Gastroesophageal sphincter (tissue), 4 donors: ENCODE results near the gene MED27. TPM values are rescaled to one million over a fixed set of nuclear protein-coding genes. Genes with fewer than 3 reads are reported as not detected.

Source experiments
- ATAC-seq: fragments of 150-250 bp; one replicate; pipeline ENCODE4 v1.9.1; 2016; ENCODE audit warnings: mild to moderate bottlenecking, moderate library complexity
- H3K27ac ChIP-seq, 4 donors: fragments of 200-600 bp; sonication (generic) in 3 of 4; 1 replicate in 3 of 4; 2 replicates in 1 of 4; pipeline ENCODE4 v1.5.1; 2016 to 2019
- H3K27me3 ChIP-seq: fragments of 200-600 bp; sonication (generic); one replicate; pipeline ENCODE4 v1.5.1; 2019
- H3K36me3 ChIP-seq, 2 donors: fragments of 200-600 bp; sonication (generic); one replicate each; pipeline ENCODE4 v1.5.1; 2019; ENCODE audit warnings: control low read depth in 1 of 2
- H3K4me1 ChIP-seq, 3 donors: fragments of 200-600 bp; sonication (generic); 1 replicate in 2 of 3; 2 replicates in 1 of 3; pipeline ENCODE4 v1.5.1; 2016 to 2019; ENCODE audit warnings: control low read depth in 2 of 3
- H3K4me3 ChIP-seq, 2 donors: fragments of 200-600 bp; sonication (generic); one replicate each; pipeline ENCODE4 v1.5.1; 2019; ENCODE audit warnings: mild to moderate bottlenecking in 1 of 2, moderate library complexity in 1 of 2
- H3K9me3 ChIP-seq, 3 donors: fragments of 200-600 bp; sonication (generic); one replicate each; pipeline ENCODE4 v1.5.1; 2017 to 2019; ENCODE audit warnings: control low read depth in 2 of 3
- CTCF ChIP-seq, 4 experiments: fragments of 200-600 bp in 2 of 4; fragments of 450-650 bp in 2 of 4; sonication (generic) in 1 of 4; IDR thresholded peaks; one replicate each; pipeline ENCODE4 v1.5.1; 2017 to 2019; ENCODE audit warnings: antibody characterized with exemption in 4 of 4, mild to moderate bottlenecking in 2 of 4, moderate library complexity in 2 of 4
- EP300 ChIP-seq: sonication (generic); formaldehyde crosslinking; IDR thresholded peaks from one replicate; pipeline ENCODE4 v1.6.1; 2017; ENCODE audit warnings: antibody characterized with exemption, mild to moderate bottlenecking
- POLR2A ChIP-seq, 2 donors: fragments of 450-650 bp; IDR thresholded peaks; one replicate each; pipeline ENCODE4 v1.6.1; 2017; ENCODE audit warnings: antibody characterized with exemption in 2 of 2, mild to moderate bottlenecking in 2 of 2, moderate library complexity in 1 of 2
- POLR2AphosphoS5 ChIP-seq: sonication (generic); formaldehyde crosslinking; IDR thresholded peaks from one replicate; pipeline ENCODE4 v1.6.1; 2017; ENCODE audit warnings: antibody characterized with exemption
- whole genome bisulfite sequencing, 2 donors: methylation state at CpG; one replicate each; pipeline ENCODE4 v1.1.5; 2018; ENCODE audit warnings: low coverage in 1 of 2; 5-methylcytosine and 5-hydroxymethylcytosine counted together
- total RNA-seq, 4 donors: library from RNA; depleted of rRNA; stranded (reverse); fragments of >200 nt; gene quantifications; one replicate each; pipeline ENCODE4 v1.1.0, GENCODE V29; 2016

The MED27 gene
- total RNA-seq, 4 donors from 2014 or later = 13.2 to 21.0 (median 13.9) TPM

- H3K9me3 ChIP-seq = no peaks in the 10 kb centered on the region
- no peak for ATAC-seq
- H3K36me3 ChIP-seq = no peaks in the 10 kb centered on the region
- H3K27me3 ChIP-seq = no peaks in the 10 kb centered on the region
- no peak overlapping the region for H3K4me3 ChIP-seq
- TF ChIP-seq POLR2AphosphoS5 = no peak
- TF ChIP-seq EP300 = no peak
- TF ChIP-seq CTCF (IDR thresholded peaks at IDR 0.05) = no peak
- TF ChIP-seq POLR2A (IDR thresholded peaks at IDR 0.05) = no peak
- no peaks in the 10 kb centered on the region for H3K4me1 ChIP-seq
- H3K27ac ChIP-seq = no peak overlapping the region
- WGBS, 2 donors = 92 to 96% methylated on average over 2 to 3 of the region's 3 CpGs
Observed at GRCh38 chr9:132043708-132044107, 36.0 kb downstream of the MED27 start.

- no peak overlapping the region for H3K4me3 ChIP-seq
- ATAC-seq = no peak
- H3K9me3 ChIP-seq = no peaks in the 10 kb centered on the region
- no peak overlapping the region for H3K27ac ChIP-seq
- no peak for TF ChIP-seq POLR2A (IDR thresholded peaks at IDR 0.05)
- TF ChIP-seq CTCF (IDR thresholded peaks at IDR 0.05) = no peak
- no peak for TF ChIP-seq EP300
- TF ChIP-seq POLR2AphosphoS5 = no peak
- H3K4me1 ChIP-seq = no peaks in the 10 kb centered on the region
- 67 to 71% methylated on average over 1 to 3 of the region's 4 CpGs for WGBS, 2 donors
- H3K27me3 ChIP-seq = no peaks in the 10 kb centered on the region
- H3K36me3 ChIP-seq = no peaks in the 10 kb centered on the region
Observed at GRCh38 chr9:132042324-132042723, 37.3 kb downstream of the MED27 start.

DNA sequence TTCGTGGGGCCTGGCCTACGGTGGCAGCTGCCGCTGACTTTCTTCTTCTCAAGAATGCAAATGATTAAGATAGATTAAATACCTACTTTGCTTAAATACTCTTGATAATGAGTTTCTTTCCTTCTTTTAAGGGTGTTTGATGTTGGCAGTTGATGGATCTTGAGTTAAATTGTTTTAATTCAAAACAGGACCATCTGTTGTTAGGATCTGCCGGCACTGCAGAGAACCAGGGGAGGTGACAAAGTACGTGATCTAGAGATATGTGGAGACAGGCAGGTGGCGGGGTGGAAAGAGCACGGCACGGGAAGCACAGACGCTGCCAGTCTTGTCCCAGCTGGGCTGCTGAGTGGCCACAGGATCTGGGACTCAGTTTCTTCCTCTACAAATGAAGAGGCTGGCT is 37.9 kb downstream of the MED27 start:
- H3K4me1 ChIP-seq = no peaks in the 10 kb centered on the region
- H3K27me3 ChIP-seq = no peaks in the 10 kb centered on the region
- H3K9me3 ChIP-seq = no peaks in the 10 kb centered on the region
- H3K4me3 ChIP-seq = no peak overlapping the region
- TF ChIP-seq CTCF (IDR thresholded peaks at IDR 0.05) = no peak
- TF ChIP-seq POLR2AphosphoS5 = no peak
- TF ChIP-seq POLR2A (IDR thresholded peaks at IDR 0.05) = no peak
- TF ChIP-seq EP300 = no peak
- no peak overlapping the region for H3K27ac ChIP-seq
- whole genome bisulfite sequencing, 2 donors = 88 to 89% methylated on average over 9 of the region's 9 CpGs
- ATAC-seq = no peak
- H3K36me3 ChIP-seq = no peaks in the 10 kb centered on the region

- 67% methylated on average over 4 of the region's 5 CpGs; no CpG with 5 or more reads in 1 of the 2 donors for WGBS, 2 donors
- TF ChIP-seq CTCF (IDR thresholded peaks at IDR 0.05) (no peak), EP300 (no peak), POLR2AphosphoS5 (no peak), POLR2A (IDR thresholded peaks at IDR 0.05) (no peak)
- H3K4me1 ChIP-seq = no peaks in the 10 kb centered on the region
- H3K27me3 ChIP-seq = no peaks in the 10 kb centered on the region
- no peaks in the 10 kb centered on the region for H3K9me3 ChIP-seq
- H3K4me3 ChIP-seq = no peak overlapping the region
- no peak overlapping the region for H3K27ac ChIP-seq
- H3K36me3 ChIP-seq = no peaks in the 10 kb centered on the region
- no peak for ATAC-seq
Observed at GRCh38 chr9:132040808-132041207, 38.9 kb downstream of the MED27 start.

DNA sequence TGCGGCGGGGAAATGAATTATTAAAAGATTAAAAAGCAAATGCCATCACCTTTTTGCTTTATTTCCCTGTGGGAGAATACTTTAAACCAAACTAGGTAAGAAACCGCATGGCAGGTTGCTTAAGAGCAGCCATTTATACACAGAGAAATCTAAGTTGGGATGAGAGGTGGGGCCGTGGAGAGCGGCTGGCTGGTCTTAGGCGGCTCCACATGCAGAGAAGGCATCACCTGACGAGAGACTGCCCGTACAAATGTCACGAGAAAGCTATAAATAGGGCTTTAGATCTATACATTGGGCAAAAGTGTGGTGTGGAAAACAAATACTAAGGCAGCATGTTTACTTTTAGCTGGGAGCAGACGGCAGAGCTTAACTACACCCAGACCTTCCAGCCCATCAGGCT is 39.4 kb downstream of the MED27 start:
- H3K36me3 ChIP-seq = no peaks in the 10 kb centered on the region
- no peaks in the 10 kb centered on the region for H3K4me1 ChIP-seq
- no peak for TF ChIP-seq EP300
- TF ChIP-seq CTCF (IDR thresholded peaks at IDR 0.05) = no peak
- no peak for TF ChIP-seq POLR2AphosphoS5
- TF ChIP-seq POLR2A (IDR thresholded peaks at IDR 0.05) = no peak
- WGBS, 2 donors = 90 to 98% methylated on average over 7 to 10 of the region's 10 CpGs
- H3K4me3 ChIP-seq = no peak overlapping the region
- H3K9me3 ChIP-seq = no peaks in the 10 kb centered on the region
- no peaks in the 10 kb centered on the region for H3K27me3 ChIP-seq
- no peak for ATAC-seq
- no peak overlapping the region for H3K27ac ChIP-seq
